Fibroblast of skin of right quadriceps (primary cell): ENCODE data around the gene TRIP12.
"Not testable (repeated sequence)": the region's sequence is repeated elsewhere in the genome, so short reads cannot be mapped to it uniquely, and the experiment has no call there.

Experiments
- DNase-seq: peaks from one replicate; pipeline ENCODE4 v3.0.0-alpha.2; 2013

The TRIP12 gene

DNA sequence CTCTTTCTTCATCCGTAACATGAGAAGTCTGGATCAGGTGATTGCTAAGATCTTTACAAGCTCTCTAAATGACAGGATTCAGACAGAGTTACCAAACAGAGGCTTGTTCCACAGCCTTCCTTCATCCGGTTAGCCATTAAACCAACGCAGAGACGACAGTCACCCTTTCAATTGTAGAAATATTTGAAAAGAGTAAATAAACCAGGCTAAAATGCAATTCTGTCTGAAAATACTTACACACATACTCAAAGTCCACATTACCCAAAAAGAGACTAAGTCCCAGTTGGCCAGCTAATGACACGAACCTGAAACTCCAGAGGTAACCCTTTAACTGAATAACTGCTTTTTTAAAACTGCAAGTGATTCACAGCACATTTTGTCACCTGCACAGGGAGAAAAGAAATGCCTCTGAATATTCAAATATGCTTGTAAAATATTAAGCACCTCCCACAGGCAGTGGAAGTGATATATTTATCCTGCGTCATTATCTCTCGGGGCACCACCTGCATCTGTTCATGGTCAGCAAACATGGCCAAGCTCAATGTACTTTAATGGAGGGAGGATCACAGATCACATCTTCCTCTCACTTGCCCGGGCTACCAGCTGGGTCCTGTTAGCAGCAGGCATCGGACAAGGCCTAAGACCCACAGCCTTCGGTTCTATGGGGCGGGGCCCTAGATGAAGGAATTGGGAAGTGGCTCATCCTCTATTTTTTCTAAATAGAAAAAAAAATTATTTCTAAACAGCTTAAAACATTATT lies 168.7 kb downstream of the TRIP12 start:
- no peak for DNase-seq

DNA sequence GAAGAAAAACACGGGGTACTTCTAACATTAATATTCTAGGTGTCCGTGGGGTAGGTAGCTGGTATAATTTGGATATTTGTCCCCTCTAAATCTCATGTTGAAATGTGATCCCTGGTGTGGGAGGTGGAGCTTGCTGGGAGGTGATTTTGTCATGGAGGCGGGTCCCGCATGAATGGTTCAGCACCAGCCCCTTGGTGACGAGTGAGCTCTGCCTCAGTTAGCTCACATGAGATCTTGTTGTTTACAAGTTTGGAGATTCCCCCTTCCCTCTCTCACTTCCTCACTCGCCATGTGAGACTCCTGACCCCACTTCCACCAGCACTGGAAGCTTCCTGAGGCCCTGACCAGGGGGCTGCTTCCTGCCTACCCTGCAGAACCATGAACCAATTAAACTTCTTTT lies 172.0 kb downstream of the TRIP12 start:
- no peak for DNase-seq

DNA sequence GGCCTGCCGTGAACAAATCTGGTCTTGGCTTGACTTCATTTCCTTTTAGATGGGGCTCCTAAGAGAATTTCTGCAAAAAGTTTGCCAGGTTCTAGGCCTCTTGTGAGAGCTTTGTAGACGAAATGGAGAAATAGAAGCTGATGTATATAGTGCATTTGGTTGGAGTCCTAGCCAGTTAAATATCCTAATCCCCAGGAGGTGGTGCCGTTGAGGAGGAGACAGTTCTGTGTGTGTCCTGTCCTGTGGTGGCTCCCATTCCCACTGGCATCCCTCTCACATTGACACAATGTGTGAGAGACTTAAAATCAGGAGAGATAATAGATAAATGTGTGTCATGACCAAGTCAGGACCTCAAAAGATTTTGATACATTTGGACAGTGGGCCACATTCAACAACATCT lies 172.9 kb downstream of the TRIP12 start:
- no peak for DNase-seq

DNA sequence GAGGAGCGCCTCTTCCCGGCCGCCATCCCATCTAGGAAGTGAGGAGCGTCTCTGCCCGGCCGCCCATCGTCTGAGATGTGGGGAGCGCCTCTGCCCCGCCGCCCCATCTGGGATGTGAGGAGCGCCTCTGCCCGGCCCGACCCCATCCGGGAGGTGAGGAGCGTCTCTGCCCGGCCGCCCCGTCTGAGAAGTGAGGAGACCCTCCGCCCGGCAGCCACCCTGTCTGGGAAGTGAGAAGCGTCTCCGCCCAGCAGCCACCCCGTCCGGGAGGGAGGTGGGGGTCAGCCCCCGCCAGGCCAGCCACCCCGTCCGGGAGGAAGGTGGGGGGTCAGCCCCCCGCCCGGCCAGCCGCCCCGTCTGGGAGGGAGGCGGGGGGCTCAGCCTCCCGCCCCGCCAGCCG lies 179.1 kb downstream of the TRIP12 start:
- not testable (repeated sequence) for DNase-seq

DNA sequence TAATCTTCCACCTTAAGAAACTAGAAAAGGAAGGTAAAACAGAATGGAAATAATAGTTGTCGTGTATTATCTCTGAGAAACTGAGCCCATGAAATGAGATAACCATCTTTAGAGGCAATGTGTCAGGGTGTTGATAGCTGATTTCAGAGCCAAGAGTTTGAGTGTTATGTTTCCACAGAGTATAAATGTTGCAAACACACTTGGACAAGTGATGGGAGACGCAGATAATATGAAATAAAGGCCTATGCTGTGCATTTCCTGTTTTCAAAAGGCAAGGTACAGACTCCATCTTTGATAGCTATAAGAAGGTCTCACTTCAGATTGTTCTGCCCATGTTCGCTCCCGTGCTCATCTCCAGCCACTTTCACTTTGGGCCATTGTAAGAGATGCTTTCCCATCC lies 181.5 kb downstream of the TRIP12 start:
- DNase-seq = no peak

DNA sequence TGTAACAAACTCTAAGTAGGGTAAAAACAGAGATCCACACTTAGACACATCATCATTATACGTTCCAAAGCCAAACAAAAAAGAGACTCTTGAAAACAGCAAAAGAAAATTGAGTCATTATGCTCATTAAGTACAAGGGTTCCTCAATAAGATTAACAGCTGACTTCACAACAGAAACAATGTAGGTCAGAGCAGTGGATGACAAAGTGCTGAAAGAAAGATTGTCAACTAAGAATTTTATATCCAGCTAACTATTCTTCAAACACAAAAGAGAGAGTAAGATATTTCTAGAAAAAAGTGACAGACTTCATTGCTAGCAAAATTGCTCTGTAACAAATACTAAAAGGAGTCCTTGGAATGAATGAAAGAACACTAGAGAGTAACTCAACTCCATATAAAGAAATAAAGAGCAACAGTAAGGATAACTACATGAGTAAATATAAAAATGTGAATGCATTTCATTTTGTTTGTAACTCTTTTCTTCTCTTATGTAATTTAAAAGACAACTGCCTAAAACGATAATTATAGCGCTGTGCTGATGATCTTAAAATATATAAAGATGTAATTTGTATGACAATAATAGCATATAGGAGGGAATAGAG lies 183.7 kb downstream of the TRIP12 start:
- no peak for DNase-seq

DNA sequence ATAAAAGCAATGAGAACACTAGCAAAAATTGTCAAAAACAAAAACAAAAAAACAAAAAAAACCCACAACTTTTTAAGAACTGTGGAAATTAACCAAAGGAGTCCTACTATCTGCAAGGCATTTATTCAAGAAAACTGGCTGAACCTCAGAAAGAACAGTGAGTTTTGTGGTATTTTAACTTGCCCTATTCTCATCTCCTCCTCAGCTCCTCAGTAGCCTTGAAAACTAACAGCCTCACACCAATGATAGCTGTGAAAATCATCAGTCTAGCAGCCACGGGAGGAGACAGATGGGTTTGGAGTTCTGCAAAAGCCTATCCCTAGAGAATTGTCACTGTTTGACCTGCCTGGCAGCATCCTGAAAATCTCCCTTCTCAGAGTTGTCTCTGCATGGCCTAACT lies 187.4 kb downstream of the TRIP12 start:
- DNase-seq = no peak

DNA sequence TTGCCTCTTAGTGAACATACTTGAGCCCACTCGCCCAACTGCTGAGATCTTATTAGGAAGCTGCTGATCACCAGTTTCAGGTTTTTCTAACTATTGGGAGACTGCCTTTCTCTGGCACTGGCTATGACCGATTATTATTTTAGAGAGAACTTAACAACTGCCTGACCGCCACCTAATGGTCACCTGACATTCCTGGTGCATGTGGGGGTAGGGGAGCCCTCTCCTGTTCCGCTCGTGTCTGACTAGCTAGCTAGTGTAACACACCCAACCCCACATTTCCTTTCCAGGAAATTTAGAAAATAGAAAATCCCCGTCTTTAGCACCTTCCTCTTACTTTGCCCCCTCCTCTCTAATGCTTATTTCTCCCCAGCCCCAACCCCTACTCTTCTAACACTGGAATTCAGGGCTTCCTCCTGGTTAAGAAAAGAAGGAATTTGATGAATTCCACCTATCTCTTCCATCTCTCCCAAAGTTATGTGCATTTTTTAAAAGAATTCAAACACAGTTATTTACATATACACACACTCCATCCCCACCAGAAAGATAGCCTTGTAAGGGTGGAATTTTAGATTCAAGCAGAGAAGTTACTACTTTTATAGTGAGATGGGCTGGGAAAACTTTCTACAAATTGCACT lies 188.1 kb downstream of the TRIP12 start:
- no peak for DNase-seq

DNA sequence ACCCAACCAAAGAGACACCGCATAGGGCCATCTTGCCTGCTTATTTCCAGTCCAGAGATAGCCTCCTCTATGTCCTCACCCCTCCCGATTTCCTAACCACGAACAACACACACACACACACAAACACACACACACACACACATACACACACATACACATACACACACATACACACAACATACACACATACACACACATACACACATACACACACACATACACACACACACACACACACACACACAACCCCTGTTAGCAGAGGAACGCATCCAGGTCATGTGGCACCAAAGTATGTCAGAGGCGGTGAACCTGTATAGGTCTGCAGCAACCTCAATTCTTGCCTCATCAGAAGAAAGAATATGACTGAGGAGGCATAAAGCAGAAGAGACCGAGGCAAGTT lies 188.9 kb downstream of the TRIP12 start:
- DNase-seq = no peak

DNA sequence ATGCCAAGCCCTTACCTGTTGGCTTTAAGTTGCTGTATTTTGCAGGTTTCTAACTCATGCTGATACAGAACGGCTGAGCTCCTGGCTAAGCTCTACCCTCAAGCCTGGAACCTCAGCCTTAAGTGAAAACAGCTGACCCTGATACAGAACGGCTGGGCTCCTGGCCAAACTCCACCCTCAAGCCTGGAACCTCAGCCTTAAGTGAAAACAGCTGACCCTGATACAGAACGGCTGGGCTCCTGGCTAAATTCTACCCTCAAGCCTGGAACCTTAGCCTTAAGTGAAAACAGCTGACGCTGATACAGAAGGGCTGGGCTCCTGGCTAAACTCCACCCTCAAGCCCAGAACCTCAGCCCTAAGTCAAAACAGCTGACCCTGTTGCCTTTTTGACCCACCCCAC lies 189.9 kb downstream of the TRIP12 start:
- DNase-seq = peak; percentile 20

DNA sequence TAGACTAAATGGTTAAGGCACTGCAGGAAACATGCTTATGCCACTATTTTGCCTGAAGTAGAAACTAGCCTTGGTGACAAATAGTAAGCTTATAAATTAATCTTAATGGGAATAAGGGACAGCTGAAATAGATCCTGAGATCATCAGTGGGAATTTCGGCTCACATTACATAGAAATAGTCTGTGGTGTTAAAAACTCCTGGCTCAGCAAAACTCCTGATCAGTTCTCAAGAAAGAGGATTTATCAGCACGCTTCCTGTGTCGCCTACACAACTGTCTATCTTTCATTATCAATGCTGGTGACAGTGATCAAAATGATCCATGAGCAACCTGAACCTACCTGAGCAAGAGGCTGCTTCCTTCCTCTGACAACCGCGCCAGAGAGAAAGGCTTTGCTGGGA lies 190.4 kb downstream of the TRIP12 start:
- no peak for DNase-seq

DNA sequence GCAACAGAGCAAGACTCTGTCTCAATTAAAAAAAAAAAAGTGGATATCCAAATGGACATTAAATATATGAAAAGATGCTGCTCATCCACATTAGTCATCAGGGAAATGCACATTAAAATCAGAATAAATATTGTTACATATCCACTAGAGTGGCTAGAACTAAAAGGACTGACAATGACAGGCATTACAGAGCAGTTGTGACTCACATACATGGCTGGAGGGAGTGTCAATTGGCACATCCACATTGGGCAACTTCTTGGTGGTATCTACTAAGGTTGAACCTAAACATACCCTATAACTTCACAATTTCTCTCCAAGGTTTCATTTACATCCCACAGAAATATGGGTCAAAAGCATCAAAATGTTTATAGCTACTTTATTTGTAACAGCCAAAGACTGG lies 193.4 kb downstream of the TRIP12 start:
- DNase-seq = no peak

DNA sequence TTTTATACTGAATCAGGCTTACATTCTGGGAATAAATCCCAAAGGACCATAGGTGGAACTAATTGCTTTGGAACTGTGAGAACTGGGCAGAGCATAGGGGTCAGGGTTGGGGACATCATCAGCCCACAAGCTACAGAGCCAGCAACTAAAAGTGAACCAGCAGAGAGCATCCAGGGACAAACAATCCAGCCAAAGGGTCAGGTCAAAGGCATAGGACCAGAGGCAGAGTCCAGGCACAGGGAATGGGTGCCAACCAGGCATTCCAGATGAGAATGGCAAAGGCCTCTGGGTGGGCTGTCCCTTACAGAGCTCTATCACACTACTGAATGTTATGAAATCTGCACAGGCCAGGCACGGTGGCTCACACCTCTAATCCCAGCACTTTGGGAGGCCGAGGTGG lies 195.2 kb downstream of the TRIP12 start:
- no peak for DNase-seq

DNA sequence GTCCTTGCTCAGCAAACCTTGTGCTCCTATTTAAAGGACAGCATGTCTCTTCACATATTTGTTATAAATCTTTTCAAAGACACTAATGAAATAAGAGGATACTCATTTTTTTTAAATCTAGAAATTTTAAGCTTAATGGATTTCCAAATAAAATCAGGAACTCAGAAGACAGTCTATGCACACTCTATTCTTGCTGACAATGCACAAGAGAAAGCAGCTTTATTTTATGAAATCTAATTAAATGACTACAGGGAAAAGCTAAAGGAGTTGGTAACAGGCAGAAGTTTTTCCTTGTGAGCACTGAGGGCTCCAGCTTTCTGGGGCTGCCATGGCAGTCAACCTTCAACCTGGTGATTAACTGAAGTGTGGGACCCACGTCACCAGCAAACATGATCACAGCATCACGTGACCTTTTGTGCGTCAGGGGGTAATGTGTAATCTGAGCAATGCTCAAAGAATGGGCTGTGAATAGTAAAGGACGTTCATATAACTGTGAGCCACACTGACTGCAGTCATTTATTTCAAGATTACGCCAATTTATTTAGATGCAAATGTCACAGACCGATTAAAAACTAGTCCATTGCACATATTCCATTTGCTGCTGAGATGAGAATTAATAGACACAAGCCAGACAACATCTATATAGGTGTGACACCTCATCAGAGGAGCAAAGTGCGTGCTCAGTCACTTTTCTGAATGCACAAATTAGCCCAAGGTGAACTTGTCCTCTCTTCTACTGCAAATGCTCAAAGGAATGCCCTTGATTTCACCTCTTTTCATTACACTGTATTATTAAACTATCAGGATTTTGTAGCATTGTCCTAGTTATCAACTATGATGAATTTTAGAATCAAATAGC lies 195.9 kb downstream of the TRIP12 start:
- DNase-seq = peak; percentile 35

DNA sequence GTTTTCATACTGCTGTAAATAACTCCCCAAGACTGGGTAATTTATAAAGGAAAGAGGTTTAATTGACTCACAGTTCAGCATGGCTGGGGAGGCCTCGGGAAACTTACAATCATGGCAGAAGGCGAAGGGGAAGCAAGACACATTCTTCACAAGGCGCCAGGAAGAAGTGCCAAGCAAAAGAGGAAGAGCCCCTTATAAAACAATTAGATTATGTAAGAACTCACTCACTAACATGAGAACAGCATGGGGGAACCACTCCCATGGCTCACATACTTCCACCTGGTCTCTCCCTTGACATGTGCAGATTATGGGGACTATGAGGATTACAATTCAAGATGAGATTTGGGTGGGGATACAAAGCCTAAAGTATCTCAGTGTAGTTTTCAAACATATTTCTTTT lies 198.6 kb downstream of the TRIP12 start:
- DNase-seq = not testable (repeated sequence)

DNA sequence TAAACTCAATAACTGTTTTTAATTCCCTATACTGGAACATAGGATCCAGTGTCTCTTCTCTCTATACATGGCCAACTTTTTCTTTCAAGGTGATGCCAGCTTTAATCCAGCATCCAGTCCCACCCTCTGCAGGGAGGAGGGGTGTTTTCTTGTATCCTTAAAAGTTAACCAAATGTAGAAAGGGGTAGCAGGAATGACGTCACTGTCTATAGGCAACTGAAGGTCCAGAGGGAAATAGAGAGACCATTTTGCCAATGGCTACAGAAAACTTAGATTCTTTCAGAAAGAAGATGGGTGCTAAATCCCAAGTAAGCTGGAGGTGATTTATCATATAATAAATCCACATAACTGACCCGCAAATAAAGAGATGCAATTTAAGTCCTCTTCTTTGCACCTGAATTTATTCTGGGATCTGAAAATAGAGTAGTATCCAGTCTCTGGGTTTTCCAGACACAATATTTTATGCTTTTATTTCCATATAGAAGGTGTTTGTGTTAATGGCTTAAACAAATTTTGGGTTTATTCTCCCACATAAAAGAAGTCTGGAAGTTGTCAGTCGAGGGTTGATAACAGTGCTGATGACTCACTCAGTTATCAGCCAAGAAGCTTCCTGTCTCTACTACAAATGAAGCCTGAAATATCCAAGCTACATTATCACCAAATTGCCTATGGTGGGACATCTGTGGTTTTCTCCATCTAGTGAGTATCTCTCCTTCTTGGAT lies 201.7 kb downstream of the TRIP12 start:
- DNase-seq = no peak

DNA sequence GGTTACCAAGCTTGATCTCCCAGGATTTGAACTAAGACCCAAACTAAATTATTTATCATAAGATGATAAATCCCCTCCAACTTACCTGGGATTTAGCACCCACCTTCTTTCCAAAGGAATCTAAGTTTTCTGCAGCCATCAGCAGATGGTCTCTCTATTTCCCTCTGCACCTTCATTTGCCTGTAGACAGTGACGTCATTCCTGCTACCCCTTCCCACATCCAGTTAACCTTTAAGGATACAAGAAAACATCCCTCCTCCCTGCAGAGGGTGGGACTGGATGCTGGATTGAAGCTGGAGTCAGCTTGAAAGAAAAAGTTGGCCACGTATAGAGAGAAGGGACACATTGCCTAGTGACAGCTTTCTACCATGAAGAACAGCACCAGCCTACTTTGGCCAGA lies 203.8 kb downstream of the TRIP12 start:
- DNase-seq = no peak

DNA sequence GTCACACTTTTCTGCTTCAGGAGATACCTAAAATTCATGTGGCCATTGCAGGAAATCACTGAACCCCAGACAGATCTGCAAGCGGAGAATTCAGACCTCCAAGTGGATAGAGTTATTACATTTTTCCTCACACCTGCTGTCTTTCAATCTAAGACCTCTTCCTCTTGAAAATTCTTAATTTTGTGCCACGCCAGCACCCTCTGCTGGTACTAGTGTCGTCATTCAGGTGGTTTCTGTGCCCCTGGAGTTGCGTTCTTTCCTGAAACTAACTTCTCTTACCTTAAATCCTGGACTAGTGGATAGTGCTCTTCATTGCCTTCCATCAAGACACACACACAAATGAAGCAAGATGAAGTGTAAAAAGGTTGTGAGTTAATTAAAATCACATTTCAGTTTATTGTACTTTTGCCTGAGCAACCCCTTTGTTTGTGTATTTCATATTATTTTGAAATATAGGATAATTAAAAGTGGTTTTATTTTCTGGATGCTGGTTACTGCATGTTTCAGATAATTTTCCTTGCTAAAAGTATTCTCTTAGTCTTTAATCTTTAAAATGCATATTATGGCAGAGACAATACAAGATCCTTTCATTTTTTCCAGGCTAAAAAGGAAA lies 205.8 kb downstream of the TRIP12 start:
- no peak for DNase-seq

DNA sequence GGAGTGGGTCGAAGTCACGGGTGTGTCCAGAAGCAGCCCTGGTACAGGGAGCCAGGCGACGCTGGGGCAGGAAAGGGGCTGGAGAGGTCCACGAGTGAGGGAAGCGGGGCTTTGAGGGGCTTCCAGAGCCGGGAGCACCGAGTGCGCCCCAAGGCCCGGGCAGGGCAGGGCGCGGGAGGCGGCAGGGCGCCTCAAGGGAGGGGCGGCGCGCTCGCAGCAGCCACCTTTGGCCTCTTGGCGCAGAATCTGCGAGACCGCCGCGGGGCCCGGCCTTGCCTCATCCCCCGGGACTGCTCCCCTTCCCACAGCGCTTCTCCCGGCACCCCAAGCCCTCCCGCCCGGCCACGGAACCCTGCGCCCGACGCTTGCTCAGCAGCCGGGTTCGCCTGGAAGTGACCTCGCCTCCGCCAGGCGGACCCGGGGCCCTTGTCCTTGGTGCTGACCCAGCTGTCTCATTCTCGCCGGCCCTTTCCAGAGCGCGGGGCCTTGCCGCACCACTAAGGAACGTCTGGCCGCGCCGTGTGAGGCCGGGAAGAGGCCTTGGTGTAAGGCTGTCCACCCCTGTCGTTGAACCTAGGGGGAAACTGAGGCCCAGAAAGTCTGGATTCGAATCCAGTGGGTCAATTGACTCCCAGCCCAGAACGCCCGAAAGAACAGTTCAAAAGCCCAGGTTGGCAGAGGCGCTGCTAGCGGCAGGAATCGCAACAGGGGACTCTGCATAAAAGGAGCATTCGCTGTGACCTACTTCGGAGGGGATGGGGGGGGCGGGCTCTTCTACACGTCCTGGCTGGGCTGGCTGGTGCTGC lies 206.9 kb downstream of the TRIP12 start:
- DNase-seq = peak; percentile 38

DNA sequence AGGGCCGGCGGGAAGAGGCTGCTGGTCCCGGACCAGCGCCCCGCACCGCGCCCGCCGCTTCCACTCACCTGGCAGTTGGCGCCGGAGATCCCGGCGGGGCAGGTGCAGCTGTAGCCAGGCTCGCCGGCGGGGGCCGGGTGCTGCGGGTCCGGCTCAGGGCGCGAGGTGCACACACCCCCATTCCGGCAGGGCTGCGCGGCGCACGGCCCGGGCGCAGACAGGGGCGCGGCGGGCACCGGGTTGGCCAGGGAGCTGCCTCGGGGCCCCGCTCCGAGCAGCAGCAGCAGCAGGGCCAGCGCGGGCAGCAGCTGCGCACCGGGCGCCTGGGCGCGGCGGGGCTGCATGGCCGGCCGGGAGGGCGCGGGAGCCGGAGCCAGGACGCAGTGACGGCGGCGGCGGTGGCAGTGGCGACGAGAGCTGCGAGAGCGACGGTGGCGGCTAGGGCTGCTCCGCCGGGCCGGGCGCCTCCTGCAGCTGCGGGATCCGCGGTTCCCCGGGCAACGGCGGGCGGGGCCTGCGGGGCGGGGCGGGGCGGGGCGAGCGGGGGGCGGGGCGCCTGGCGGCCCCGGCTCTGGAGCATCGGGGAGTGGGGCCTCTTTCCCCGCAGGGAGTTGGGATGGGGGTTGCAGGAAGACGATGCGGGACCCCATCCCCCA lies 207.6 kb downstream of the TRIP12 start, which contains the start of gene DNER:
Gene DNER (minus strand): TSS at position 476 of the 656 bp plus-strand sequence. CDS start 132 bp downstream, at position 344.
- no peak for DNase-seq
